Esophagus muscularis mucosa (tissue), 3 donors: Measurements from ENCODE around the gene CACFD1.

Source experiments
- EP300 ChIP-seq: sonication (generic); formaldehyde crosslinking; IDR thresholded peaks from one replicate; pipeline ENCODE4 v1.6.1; 2017; ENCODE audit warnings: antibody characterized with exemption
- TF ChIP-seq, protein P1 (sequence below), 3 experiments: fragments of 200-600 bp in 2 of 3; fragments of 450-650 bp in 1 of 3; sonication (generic) in 2 of 3; IDR thresholded peaks; one replicate each; pipeline ENCODE4 v1.5.1; 2017 to 2019; ENCODE audit warnings: antibody characterized with exemption in 3 of 3, mild to moderate bottlenecking in 2 of 3, moderate library complexity in 1 of 3

DNA sequence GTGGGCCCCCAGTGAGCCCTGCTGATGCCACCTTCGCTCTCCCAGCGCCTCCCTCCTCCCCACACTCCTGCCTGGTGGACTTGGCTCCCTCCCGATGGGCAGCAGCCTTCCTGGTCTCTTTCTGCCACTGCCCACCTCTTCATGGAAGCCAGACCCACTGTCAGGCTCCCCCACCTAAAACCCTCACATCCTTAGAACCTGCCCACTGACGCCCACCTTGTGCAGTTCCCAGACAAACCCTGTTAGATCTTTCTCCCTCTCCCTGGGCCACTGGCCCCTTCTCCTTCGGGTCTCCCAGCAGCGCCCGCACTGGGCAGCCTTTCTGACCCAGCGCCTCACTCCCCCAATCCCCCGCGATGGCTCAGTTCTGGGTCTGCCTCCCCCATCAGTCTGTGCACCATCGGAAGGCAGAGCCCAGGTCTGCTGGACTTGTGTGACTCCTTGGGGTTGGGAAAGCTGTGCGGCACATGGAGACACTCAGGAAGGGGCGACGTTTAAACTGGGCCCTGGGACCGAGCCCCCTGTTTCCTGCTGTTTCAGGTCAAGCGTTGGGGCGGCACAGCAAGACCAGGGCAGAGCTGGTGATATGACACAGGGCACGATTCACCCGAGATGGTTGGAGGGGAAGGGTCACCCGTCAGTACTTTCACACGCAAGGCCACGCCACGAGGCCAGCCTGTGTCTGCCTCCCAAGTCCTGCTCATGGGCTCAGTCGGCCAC is 47.6 kb downstream of the CACFD1 start:
- TF ChIP-seq, protein P1, sequence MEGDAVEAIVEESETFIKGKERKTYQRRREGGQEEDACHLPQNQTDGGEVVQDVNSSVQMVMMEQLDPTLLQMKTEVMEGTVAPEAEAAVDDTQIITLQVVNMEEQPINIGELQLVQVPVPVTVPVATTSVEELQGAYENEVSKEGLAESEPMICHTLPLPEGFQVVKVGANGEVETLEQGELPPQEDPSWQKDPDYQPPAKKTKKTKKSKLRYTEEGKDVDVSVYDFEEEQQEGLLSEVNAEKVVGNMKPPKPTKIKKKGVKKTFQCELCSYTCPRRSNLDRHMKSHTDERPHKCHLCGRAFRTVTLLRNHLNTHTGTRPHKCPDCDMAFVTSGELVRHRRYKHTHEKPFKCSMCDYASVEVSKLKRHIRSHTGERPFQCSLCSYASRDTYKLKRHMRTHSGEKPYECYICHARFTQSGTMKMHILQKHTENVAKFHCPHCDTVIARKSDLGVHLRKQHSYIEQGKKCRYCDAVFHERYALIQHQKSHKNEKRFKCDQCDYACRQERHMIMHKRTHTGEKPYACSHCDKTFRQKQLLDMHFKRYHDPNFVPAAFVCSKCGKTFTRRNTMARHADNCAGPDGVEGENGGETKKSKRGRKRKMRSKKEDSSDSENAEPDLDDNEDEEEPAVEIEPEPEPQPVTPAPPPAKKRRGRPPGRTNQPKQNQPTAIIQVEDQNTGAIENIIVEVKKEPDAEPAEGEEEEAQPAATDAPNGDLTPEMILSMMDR (IDR thresholded peaks at IDR 0.05), result no peak
- no peak for TF ChIP-seq EP300
